ENCODE measurements around the gene MANEAL. TPM values are rescaled to one million over a fixed set of nuclear protein-coding genes. Genes with fewer than 3 reads are reported as not detected.

The MANEAL gene
- total and polyA plus RNA-seq, 5 experiments from 2014 or later = 0.23 to 1.4 (median 1.0) TPM

DNA sequence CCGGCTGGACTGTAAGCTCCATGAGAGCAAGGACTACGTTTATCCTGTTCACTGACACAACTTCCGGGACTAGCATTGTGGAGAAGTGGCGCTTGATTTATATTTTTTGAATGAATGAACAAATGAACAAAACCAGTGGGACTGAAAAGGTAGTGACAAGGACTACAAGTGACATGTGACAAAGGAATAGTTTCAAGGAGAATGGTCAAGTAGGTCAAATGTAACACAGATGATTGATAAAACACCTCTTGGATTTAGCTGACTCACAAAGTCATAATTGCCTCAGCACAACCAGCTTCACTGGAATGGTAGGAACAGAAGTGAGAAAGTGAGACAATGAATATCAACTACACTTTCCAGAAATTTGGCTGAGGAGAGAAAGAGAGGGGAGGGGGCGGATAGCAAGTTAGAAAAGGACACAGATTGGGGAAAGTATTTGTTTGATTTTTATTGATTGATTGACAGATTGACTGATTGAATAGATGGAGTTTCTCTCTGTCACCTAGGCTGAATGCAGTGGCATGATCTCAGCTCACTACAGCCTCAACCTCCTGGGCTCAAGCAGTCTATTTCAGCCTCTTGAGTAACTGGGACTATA, 51.5 kb downstream of the MANEAL start:
- Mint-ChIP-seq H3K27ac (peak overlapping the region in 3 of 10 donors; percentile 6 to 81 (median 47)), H3K36me3 (peaks cover 0 to 46% (median 0%) of the 10 kb centered on the region in 3 donors), H3K27me3 (peaks cover 0 to 1% (median 0%) of the 10 kb centered on the region in 5 donors), H3K4me3 (no peak overlapping the region), H3K4me1 (peaks cover 24 to 53% (median 42%) of the 10 kb centered on the region in 4 donors), H3K9me3 (no peaks in the 10 kb centered on the region)
- DNase-seq = no peak
- POLR2A ChIA-PET = no interaction called here
- no peak for ATAC-seq

DNA sequence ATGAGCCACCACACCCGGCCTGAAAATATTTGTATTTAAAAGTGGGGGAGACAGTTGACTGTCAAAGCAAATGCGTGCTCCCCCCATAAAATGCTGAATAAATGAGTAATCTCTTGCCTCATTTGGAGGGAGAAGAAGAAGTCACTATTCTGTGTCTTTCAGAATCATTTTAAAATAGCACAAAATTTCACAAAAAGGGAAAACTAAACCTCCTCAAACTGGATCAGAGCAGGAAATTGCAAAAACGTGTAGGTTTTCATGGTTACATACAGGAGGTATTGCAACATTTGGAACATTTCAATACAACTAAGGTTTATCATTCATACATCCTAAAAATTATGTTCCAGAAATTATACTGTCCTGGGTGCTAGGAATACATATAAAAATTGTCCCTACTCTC, 52.1 kb downstream of the MANEAL start:
- H3K4me3 Mint-ChIP-seq = peak overlapping the region in 2 of 10 donors; percentile 12 to 31
- ATAC-seq = no peak
- no peaks in the 10 kb centered on the region for H3K9me3 Mint-ChIP-seq
- H3K4me1 Mint-ChIP-seq = peaks cover 24 to 53% (median 42%) of the 10 kb centered on the region in 4 donors
- H3K27ac Mint-ChIP-seq = peak overlapping the region in 2 of 10 donors; percentile 81 to 87
- POLR2A ChIA-PET = no interaction called here
- peaks cover 0 to 1% (median 0%) of the 10 kb centered on the region in 5 donors for H3K27me3 Mint-ChIP-seq
- DNase-seq = no peak
- peaks cover 0 to 40% (median 0%) of the 10 kb centered on the region in 3 donors for H3K36me3 Mint-ChIP-seq

DNA sequence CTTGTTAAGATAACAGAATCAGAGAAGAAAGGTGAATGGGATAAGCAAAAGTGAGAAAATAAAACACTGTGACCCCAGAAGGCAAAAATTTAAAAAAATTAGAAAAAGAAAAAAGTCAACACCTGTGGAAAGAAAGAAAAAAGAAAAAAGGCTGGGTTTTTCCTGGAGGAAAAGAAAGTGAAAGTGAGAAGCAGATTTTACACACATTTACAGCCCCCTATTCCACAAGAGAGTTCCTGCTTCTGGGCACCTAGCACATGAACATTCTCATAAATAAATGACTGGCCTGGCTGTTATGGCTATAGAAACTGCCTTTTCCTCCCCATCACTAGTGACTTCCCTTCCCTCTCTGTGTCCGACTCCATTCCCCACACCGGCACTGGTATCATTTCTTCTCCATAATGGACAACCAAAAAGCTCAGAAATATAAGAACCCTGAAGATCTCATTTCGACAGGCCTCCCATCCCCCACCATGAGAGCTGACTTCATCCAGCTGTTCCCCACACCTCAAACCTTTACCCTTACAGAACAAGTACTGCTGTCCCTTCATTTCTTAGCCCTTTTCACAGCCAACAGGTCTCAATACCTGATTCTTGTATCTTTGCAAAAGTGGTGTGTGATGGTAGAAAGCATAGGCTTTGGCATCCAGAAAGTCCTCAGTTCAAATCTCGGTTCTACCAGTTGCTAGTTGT, 53.1 kb downstream of the MANEAL start:
- DNase-seq = no peak
- POLR2A ChIA-PET = interaction anchor here (0.6 to 1.6 kb wide), 2 partner anchors 13 to 38 kb away, joined by 3 to 5 read pairs; partner anchors contain the start of gene MTF1
- Mint-ChIP-seq H3K27ac (peak overlapping the region; percentile 22 to 87 (median 78)), H3K4me3 (peak overlapping the region; percentile 30 to 80 (median 60)), H3K4me1 (peaks cover 24 to 53% (median 42%) of the 10 kb centered on the region in 4 donors), H3K27me3 (no peaks in the 10 kb centered on the region), H3K9me3 (no peaks in the 10 kb centered on the region), H3K36me3 (peaks cover 0 to 35% (median 0%) of the 10 kb centered on the region in 3 donors)
- no peak for ATAC-seq

DNA sequence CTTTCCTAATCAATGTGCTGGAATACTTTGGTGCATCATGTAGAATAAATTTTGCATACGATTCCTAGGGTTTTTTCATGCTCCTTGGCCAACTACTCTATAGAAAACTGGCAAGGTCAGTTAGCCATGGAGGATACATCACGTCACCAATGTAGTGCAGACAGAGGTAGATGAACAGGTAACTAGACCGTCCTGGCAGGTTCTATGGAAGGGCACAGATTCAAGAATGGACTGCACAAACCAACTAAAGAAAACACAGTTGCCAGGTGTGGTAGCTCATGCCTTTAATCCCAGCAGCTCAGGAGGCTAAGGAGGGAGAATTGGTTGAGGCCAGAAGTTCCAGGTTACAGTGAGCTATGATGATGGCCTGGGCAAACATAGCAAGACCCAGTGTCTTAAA, 55.8 kb downstream of the MANEAL start:
- H3K4me1 Mint-ChIP-seq = peaks cover 24 to 57% (median 50%) of the 10 kb centered on the region in 4 donors
- no peaks in the 10 kb centered on the region for H3K27me3 Mint-ChIP-seq
- POLR2A ChIA-PET = no interaction called here
- no peak overlapping the region for H3K4me3 Mint-ChIP-seq
- no peak for ATAC-seq
- peaks cover 0 to 36% (median 4%) of the 10 kb centered on the region in 3 donors for H3K36me3 Mint-ChIP-seq
- no peaks in the 10 kb centered on the region for H3K9me3 Mint-ChIP-seq
- no peak for DNase-seq
- peak overlapping the region in 1 of 10 donors; percentile 20 for H3K27ac Mint-ChIP-seq

DNA sequence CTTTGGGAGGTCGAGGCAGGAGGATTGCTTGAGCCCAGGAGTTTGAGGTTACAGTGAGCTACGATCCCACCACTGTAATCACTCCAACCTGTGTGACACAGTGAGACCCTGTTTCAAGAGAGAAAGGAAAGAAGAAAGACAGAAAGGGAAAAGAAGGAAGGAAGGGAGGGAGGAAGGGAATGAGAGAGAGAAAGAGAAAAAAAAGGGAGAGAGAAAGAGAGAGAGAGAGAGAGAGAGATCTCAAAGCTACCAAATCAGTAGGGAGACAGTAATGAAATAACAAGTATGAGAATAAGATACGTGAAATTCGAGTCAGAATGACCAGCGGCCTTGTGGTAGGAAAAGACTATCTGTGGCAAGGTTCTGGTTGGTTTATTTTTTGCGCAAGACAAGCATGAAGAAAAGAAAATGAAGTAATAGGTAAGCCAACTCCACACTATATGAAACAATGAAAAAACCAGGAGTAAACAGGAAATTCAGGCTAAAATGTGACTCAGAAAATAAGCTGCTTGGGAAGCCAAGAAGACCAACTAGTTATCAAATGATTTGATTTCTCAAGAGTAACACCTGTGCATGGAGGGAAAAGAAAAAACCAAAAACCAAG, 56.8 kb downstream of the MANEAL start:
- DNase-seq (no peak), ATAC-seq (no peak)
- Mint-ChIP-seq H3K9me3 (no peaks in the 10 kb centered on the region), H3K36me3 (peaks cover 0 to 36% (median 4%) of the 10 kb centered on the region in 3 donors), H3K27ac (no peak overlapping the region), H3K4me1 (peaks cover 22 to 59% (median 50%) of the 10 kb centered on the region in 4 donors), H3K27me3 (no peaks in the 10 kb centered on the region), H3K4me3 (no peak overlapping the region)
- POLR2A ChIA-PET = interaction anchor here (0.7 to 0.8 kb wide), 2 partner anchors 9 to 388 kb away, joined by 3 to 4 read pairs; partner anchors contain the start of gene MTF1

Other genes with a start within 250 kb of the MANEAL start
- 10 to 100 TPM; 36.3 to 36.9 TPM for gene SNIP1, start 239.6 kb upstream of the MANEAL start, total RNA-seq
- gene SNIP1, start 239.6 kb upstream of the MANEAL start, polyA plus RNA-seq = 1 to 10 TPM; 3.6 to 5.5 (median 3.7) TPM
- gene DNALI1, start 236.9 kb upstream of the MANEAL start, total RNA-seq = under 1 TPM; 0.49 to 0.60 TPM
- not detected for gene DNALI1, start 236.9 kb upstream of the MANEAL start, polyA plus RNA-seq
- gene GNL2, start 197.9 kb upstream of the MANEAL start, total RNA-seq = 10 to 100 TPM; 36.7 to 44.2 TPM
- gene GNL2, start 197.9 kb upstream of the MANEAL start, polyA plus RNA-seq = 10 to 100 TPM; 45.5 to 60.9 (median 46.2) TPM
- gene RSPO1, start 159.0 kb upstream of the MANEAL start, total RNA-seq = not detected
- under 1 TPM in 1 of 3 donors, not detected in 2; 0.06 TPM for gene RSPO1, start 159.0 kb upstream of the MANEAL start, polyA plus RNA-seq
- gene CDCA8, start 101.3 kb upstream of the MANEAL start, total RNA-seq = 1 to 10 TPM; 1.0 to 1.4 TPM
- gene CDCA8, start 101.3 kb upstream of the MANEAL start, polyA plus RNA-seq = 1 to 10 TPM in 1 of 3 donors, under 1 TPM in 2; 0.40 to 2.0 (median 0.54) TPM
- gene EPHA10, start 28.7 kb upstream of the MANEAL start, total RNA-seq = not detected
- gene EPHA10, start 28.7 kb upstream of the MANEAL start, polyA plus RNA-seq = not detected
- 10 to 100 TPM; 15.1 to 16.4 TPM for gene C1orf122, start 13.9 kb downstream of the MANEAL start, total RNA-seq
- 10 to 100 TPM; 28.5 to 30.5 (median 29.2) TPM for gene C1orf122, start 13.9 kb downstream of the MANEAL start, polyA plus RNA-seq
- gene YRDC, start 14.4 kb downstream of the MANEAL start, total RNA-seq = 10 to 100 TPM; 16.6 to 18.5 TPM
- gene YRDC, start 14.4 kb downstream of the MANEAL start, polyA plus RNA-seq = 10 to 100 TPM; 14.8 to 34.3 (median 23.0) TPM
- gene MTF1, start 65.7 kb downstream of the MANEAL start, total RNA-seq = 10 to 100 TPM; 26.6 to 28.1 TPM
- gene MTF1, start 65.7 kb downstream of the MANEAL start, polyA plus RNA-seq = 10 to 100 TPM; 10.3 to 23.1 (median 14.5) TPM
- gene INPP5B, start 153.2 kb downstream of the MANEAL start, total RNA-seq = 10 to 100 TPM; 40.8 to 46.7 TPM
- gene INPP5B, start 153.2 kb downstream of the MANEAL start, polyA plus RNA-seq = 10 to 100 TPM; 11.3 to 22.0 (median 18.5) TPM
- 10 to 100 TPM; 67.0 to 72.0 TPM for gene SF3A3, start 196.2 kb downstream of the MANEAL start, total RNA-seq
- gene SF3A3, start 196.2 kb downstream of the MANEAL start, polyA plus RNA-seq = 100 to 1,000 TPM in 1 of 3 donors, 10 to 100 TPM in 2; 97.4 to 101 (median 98.1) TPM
- 10 to 100 TPM; 11.0 to 11.4 TPM for gene FHL3, start 211.7 kb downstream of the MANEAL start, total RNA-seq
- 10 to 100 TPM in 1 of 3 donors, 1 to 10 TPM in 2; 4.8 to 12.7 (median 8.1) TPM for gene FHL3, start 211.7 kb downstream of the MANEAL start, polyA plus RNA-seq
- 10 to 100 TPM; 14.2 to 17.3 TPM for gene UTP11, start 218.9 kb downstream of the MANEAL start, total RNA-seq
- 10 to 100 TPM; 16.6 to 21.4 (median 17.4) TPM for gene UTP11, start 218.9 kb downstream of the MANEAL start, polyA plus RNA-seq

Measured in naive thymus-derived CD8-positive, alpha-beta T cell (primary cell).